Activated CD4-positive, alpha-beta T cell treated with anti-CD3 and anti-CD28 coated beads, Interleukin-2, amount 50 U/mL, for 4 hours (primary cell): ENCODE measurements around the gene MISP.
A peak's percentile ranks its signal among the peaks of the same experiment; 100 is the strongest.
"Not testable (repeated sequence)": the region's sequence is repeated elsewhere in the genome, so short reads cannot be mapped to it uniquely, and the experiment has no call there.

ENCODE experiments used
- DNase-seq, 2 experiments: peaks; one replicate each; pipeline ENCODE4 v3.0.0-alpha.2; 2020

Gene MISP, protein sequence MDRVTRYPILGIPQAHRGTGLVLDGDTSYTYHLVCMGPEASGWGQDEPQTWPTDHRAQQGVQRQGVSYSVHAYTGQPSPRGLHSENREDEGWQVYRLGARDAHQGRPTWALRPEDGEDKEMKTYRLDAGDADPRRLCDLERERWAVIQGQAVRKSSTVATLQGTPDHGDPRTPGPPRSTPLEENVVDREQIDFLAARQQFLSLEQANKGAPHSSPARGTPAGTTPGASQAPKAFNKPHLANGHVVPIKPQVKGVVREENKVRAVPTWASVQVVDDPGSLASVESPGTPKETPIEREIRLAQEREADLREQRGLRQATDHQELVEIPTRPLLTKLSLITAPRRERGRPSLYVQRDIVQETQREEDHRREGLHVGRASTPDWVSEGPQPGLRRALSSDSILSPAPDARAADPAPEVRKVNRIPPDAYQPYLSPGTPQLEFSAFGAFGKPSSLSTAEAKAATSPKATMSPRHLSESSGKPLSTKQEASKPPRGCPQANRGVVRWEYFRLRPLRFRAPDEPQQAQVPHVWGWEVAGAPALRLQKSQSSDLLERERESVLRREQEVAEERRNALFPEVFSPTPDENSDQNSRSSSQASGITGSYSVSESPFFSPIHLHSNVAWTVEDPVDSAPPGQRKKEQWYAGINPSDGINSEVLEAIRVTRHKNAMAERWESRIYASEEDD

GRCh38 chr19:750640-751423 is at the start of gene MISP:
Gene MISP (plus strand): TSS chr19:751112. CDS start chr19:756947, 5,835 bp downstream.
- no peak for DNase-seq

GRCh38 chr19:702847-703246 is 48.1 kb upstream of the MISP start:
- not testable (repeated sequence) for DNase-seq

- no peak for DNase-seq
Observed at GRCh38 chr19:703329-703650, 47.6 kb upstream of the MISP start.

DNA sequence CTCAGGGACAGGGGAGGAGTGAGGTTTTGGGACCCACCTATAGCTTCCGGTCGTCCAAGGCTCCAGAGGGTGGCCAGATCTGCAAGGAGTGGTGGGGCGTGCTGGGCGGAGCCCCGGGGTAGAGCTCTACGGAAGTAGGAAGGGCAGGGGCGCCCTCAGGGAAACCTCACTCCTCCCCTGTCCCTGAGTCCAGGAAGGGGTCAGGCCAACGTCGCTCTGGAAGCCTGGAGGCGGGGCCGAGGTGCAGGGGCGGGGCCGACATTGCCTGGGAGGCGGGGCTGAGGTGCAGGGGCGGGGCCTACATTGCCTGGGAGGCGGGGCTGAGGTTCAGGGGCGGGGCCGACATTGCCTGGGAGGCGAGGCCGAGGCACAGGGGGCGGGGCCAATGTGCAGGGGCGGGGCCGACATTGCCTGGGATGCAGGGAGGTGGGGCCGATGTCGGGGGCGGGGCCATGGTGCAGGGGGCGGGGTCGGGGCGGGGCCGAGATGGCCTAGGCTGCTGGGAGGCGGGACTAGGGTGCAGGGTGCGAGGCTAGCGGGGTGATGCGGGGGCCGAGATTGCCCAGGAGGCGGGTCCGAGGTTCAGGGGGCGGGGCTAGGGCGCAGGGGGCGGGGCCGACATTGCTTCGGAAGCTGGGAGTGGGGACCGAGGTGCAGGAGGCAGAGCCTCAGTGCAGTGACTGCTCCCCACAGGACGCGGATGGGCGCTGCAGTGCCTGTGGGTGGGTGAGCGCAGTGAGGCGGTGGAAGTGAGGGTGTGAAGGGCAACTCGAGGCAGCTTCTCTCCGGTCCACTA is 47.1 kb upstream of the MISP start:
- peak; percentile 37 to 47 for DNase-seq

GRCh38 chr19:704447-704741 is 46.5 kb upstream of the MISP start:
- DNase-seq, result no peak

DNA sequence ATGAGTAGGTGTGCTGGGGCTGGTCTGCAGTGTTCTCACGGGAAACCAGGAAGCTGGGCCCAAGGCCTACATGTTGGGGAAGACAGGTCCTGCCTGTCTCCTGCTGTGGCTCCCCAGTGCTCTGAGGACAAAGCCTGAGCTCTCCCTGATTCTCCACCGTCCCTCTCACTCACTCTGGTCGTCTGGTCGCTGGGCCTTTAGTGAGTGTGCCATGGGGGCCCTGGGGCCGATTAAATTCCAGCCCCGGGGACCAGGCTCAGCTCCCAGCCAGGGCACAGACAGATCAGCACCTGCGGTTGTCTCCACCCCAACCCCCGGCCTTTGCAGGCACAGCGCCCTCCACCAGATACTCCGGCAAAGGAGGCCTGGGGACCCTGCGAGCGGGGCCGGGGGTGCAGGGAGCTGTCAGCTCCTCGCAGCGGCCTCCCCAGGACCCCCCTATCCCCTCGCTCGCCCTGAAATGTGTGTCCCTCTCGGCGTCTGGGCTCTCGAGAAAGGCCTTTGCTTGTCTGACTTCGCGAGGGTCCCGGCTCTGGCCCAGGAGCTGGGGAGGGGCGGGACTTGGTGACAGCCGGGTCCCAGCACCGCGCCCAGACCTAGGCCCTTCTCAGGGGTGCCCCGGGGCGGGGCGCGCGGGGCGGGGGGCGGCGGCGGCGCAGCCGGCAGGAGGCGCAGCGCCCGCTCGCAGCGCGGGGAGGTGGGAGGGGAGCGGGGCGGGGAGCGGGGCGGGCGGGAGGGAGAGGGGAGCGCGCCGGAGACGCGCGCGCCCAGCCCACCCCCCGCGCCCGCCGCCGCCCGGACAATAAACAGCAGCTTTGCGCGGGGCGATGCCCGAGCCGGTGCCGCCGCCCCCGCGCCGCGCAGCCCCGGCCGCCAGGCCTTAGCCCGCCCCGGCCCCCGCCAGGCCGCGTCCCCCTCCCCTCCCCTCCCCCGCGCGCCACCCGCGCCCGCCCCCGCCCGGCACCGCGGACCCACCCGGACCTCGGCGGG is 42.5 kb upstream of the MISP start, which contains the start of gene PALM:
Gene PALM (plus strand): TSS at position 782 of the 990 bp plus-strand sequence. CDS start 212 bp downstream, outside the sequence.
- no peak for DNase-seq

- no peak for DNase-seq
Observed at GRCh38 chr19:709196-709964, 41.5 kb upstream of the MISP start.

- DNase-seq, result no peak
Observed at GRCh38 chr19:709965-710571, 40.8 kb upstream of the MISP start.

DNA sequence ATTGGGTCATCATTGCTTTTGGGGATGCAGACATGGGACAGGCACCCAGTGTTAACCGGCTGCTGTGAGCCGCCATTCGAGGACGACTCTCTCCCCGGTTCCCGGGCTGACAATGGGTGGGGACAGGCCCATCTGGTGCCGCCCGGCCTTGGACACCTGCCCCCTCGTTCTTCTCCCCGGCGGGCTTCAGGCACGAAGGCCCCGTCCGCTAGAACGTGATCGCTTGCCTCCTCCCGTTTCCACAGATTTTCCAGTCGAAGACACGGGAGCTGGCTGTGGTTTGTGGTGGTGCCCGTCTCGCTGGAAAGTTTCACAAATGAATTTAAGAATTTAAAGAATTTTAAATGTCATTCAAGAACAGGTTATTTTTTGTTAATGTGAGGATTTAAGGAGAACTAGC is 40.1 kb upstream of the MISP start:
- DNase-seq, result no peak

GRCh38 chr19:711254-711653 is 39.7 kb upstream of the MISP start:
- DNase-seq, result no peak

DNA sequence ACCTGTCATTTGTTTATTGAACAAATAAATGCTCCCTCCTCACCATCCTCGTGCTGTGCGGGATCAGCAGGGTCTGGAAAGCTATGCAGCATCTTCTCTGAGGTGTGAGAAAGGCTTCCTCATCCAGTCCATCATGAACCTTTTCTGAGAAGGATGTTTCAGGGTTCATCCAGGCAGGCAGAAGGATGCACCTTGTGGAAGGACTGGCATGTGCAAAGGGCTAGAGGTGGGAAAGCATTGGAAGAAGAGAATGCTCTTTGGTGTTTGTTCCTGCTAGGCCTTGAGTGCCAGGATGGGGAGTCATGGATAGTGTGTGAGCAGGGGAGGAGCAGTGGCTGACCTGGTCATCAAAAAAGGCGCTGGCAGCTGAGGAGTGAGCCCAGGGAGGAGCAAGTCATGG is 35.6 kb upstream of the MISP start:
- no peak for DNase-seq

- no peak for DNase-seq
Observed at GRCh38 chr19:718251-718951, 32.5 kb upstream of the MISP start.

- DNase-seq, result no peak
Observed at GRCh38 chr19:718991-719512, 31.9 kb upstream of the MISP start.

GRCh38 chr19:719636-720344 is 31.1 kb upstream of the MISP start:
- no peak for DNase-seq

- no peak for DNase-seq
Observed at GRCh38 chr19:720345-721160, 30.4 kb upstream of the MISP start.

GRCh38 chr19:722553-723101 is 28.3 kb upstream of the MISP start:
- no peak for DNase-seq

DNA sequence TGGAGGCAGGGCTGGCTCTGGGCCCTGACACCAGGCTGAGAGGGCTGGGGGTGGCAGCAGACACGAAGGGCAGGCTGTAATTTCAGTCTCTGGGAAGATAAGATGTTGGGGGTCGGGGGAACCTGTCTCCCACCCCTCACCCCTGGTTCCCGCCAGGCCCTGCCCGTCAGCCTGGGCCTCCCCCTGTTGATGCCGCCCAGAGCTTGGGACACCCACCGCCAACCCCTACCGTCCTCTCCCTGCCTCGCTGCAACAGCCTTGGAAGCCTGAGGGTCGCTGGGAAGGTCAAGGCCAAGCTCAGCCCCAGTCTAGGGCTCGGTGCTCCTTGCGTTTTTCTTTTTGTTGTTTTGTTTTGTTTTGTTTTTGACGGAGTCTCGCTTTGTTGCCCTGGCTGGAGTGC is 27.7 kb upstream of the MISP start:
- no peak for DNase-seq

DNA sequence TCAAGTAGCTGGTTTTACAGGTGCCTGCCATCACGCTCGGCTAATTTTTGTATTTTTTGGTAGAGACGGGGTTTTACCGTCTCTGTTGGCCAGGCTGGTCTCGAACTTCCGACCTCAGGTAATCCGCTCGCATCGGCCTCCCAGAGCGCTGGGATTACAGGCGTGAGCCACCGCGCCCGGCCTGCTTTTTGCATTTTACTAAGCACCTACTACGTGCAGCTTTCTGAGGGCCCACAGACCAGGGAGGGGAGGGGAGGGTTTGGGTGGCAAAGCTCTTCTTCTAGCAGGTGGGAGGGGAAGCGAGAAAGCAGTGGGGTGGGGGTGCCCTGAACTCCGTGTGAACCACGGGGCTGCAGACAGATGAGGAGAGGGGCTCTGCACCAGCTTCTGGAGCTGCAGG is 27.2 kb upstream of the MISP start:
- no peak for DNase-seq
